MM.1S (cell line): ENCODE data around the gene CCDC200.

Experiments used
- DNase-seq: peaks from one replicate; pipeline ENCODE4 v3.0.0-alpha.2; 2015
- H2AFZ ChIP-seq: fragments of 300-600 bp; sonication (generic); 2 replicates; pipeline ENCODE4 v1.6.0; 2016; ENCODE audit warnings: antibody characterized with exemption, low read length
- H3F3A ChIP-seq: fragments of 300-600 bp; sonication (generic); 2 replicates; pipeline ENCODE4 v1.6.1; 2016; ENCODE audit warnings: mild to moderate bottlenecking, antibody characterized with exemption, low read length, moderate library complexity, mixed read lengths; ENCODE audit not compliant: insufficient read depth
- H3K27ac ChIP-seq: fragments of 300-600 bp; sonication (generic); 2 replicates; pipeline ENCODE4 v1.5.1; 2016; ENCODE audit warnings: mild to moderate bottlenecking, low read length
- H3K27me3 ChIP-seq: fragments of 300-600 bp; sonication (generic); replicated peaks from 2 replicates; pipeline ENCODE4 v1.6.0; 2016; ENCODE audit warnings: low read length; ENCODE audit not compliant: insufficient read depth
- H3K36me3 ChIP-seq: fragments of 300-600 bp; sonication (generic); replicated peaks from 2 replicates; pipeline ENCODE4 v1.6.1; 2016; ENCODE audit warnings: mild to moderate bottlenecking, low read length, mixed read lengths; ENCODE audit not compliant: insufficient read depth
- H3K4me1 ChIP-seq: fragments of 300-600 bp; sonication (generic); 2 replicates; pipeline ENCODE4 v1.6.1; 2016; ENCODE audit warnings: low read length, mixed read lengths
- H3K4me2 ChIP-seq: fragments of 300-600 bp; sonication (generic); 2 replicates; pipeline ENCODE4 v1.6.0; 2016; ENCODE audit warnings: low read depth, low read length
- H3K4me3 ChIP-seq: fragments of 300-600 bp; sonication (generic); 2 replicates; pipeline ENCODE4 v1.5.1; 2016; ENCODE audit warnings: low read length, mixed read lengths
- H3K79me2 ChIP-seq: fragments of 300-600 bp; sonication (generic); 2 replicates; pipeline ENCODE4 v1.6.1; 2016; ENCODE audit warnings: mixed run types, low read length, mixed read lengths
- H3K9ac ChIP-seq: fragments of 300-600 bp; sonication (generic); 2 replicates; pipeline ENCODE4 v1.6.1; 2016; ENCODE audit warnings: low read length, mixed read lengths
- H3K9me2 ChIP-seq: fragments of 300-600 bp; sonication (generic); replicated peaks from 2 replicates; pipeline ENCODE4 v1.6.1; 2016; ENCODE audit warnings: mild to moderate bottlenecking, low read length, mixed read lengths; ENCODE audit not compliant: insufficient read depth
- H3K9me3 ChIP-seq: fragments of 300-600 bp; sonication (generic); replicated peaks from 2 replicates; pipeline ENCODE4 v1.6.1; 2016; ENCODE audit warnings: mild to moderate bottlenecking, low read length, mixed read lengths; ENCODE audit not compliant: insufficient read depth
- H4K20me1 ChIP-seq: fragments of 300-600 bp; sonication (generic); 2 replicates; pipeline ENCODE4 v1.6.1; 2016; ENCODE audit warnings: mild to moderate bottlenecking, low read length, moderate library complexity, mixed read lengths; ENCODE audit not compliant: insufficient read depth
- CTCF ChIP-seq: fragments of 300-600 bp; sonication (generic); IDR thresholded peaks from 2 replicates; pipeline ENCODE4 v1.5.1; 2016; ENCODE audit warnings: antibody characterized with exemption, low read length, mixed read lengths
- EZH2 ChIP-seq: fragments of 300-600 bp; sonication (generic); optimal IDR thresholded peaks from 2 replicates; pipeline ENCODE3; 2017; ENCODE audit warnings: low read depth, mild to moderate bottlenecking, antibody characterized with exemption, low read length, mixed read lengths
- EZH2phosphoT487 ChIP-seq: fragments of 300-600 bp; sonication (generic); IDR thresholded peaks from 2 replicates; pipeline ENCODE4 v1.6.1; 2018; ENCODE audit warnings: antibody characterized with exemption, low read length

The CCDC200 gene

DNA sequence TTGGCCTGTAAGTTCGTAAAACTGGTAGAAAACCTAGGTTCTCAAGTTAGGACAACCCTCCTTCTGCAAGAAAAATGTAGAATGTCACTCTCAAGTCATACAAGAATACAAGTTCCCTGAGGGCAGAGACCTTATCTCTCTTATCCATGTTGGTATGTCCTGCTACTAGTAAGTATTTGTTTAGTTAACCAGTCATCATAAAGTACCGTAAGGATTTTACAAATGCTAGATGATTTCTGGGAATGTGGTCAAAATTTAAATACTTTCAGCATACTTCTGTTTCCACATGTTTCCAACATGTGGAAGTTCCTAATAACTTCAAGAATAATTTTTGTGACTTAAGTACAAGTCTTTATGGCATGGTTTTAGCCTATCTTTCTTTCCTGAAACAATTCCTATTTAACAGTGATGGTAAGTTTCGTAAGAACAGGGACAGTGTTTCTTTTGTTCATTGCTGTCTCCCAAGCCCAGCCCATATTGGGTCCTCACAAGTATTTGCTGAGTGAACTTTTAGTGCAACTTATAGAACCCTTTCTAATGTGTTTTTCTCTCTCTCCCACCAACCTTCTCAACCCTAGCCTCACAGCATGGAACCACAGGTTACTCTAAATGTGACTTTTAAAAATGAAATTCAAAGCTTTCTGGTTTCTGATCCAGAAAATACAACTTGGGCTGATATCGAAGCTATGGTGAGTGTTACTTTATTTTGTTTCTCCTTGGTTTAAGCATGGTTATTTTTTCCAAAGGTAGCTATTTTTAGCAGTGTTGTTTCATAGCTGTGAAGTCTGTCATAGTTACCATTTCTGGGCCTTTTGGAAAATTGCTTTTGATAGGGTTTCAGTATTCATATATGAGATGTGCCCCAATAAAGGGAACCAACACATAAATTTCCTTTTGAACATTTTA is 53.0 kb downstream of the CCDC200 start:
- no peak overlapping the region for H3K4me3 ChIP-seq
- no peak for TF ChIP-seq EZH2phosphoT487
- TF ChIP-seq EZH2 = no peak
- TF ChIP-seq CTCF = no peak
- no peaks in the 10 kb centered on the region for H4K20me1 ChIP-seq
- 0 out of 2 replicates have a peak overlapping the region, but pooled peaks have one; percentile 2 for H3K9ac ChIP-seq
- no peaks in the 10 kb centered on the region for H3K27me3 ChIP-seq
- peaks cover 21% of the 10 kb centered on the region for H3K4me1 ChIP-seq
- DNase-seq = no peak
- peak overlapping the region; percentile 16; the same call in 1 of the 2 replicates for H3K4me2 ChIP-seq
- H3K36me3 ChIP-seq = no peaks in the 10 kb centered on the region; the same call in 1 of the 2 replicates
- no peak overlapping the region for H2AFZ ChIP-seq
- H3K27ac ChIP-seq = peak overlapping the region; percentile 40; the same call in 1 of the 2 replicates
- H3K9me2 ChIP-seq = no peaks in the 10 kb centered on the region
- H3F3A ChIP-seq = peaks cover 20% of the 10 kb centered on the region; the same call in 1 of the 2 replicates
- H3K79me2 ChIP-seq = peaks cover 44% of the 10 kb centered on the region
- no peaks in the 10 kb centered on the region for H3K9me3 ChIP-seq

DNA sequence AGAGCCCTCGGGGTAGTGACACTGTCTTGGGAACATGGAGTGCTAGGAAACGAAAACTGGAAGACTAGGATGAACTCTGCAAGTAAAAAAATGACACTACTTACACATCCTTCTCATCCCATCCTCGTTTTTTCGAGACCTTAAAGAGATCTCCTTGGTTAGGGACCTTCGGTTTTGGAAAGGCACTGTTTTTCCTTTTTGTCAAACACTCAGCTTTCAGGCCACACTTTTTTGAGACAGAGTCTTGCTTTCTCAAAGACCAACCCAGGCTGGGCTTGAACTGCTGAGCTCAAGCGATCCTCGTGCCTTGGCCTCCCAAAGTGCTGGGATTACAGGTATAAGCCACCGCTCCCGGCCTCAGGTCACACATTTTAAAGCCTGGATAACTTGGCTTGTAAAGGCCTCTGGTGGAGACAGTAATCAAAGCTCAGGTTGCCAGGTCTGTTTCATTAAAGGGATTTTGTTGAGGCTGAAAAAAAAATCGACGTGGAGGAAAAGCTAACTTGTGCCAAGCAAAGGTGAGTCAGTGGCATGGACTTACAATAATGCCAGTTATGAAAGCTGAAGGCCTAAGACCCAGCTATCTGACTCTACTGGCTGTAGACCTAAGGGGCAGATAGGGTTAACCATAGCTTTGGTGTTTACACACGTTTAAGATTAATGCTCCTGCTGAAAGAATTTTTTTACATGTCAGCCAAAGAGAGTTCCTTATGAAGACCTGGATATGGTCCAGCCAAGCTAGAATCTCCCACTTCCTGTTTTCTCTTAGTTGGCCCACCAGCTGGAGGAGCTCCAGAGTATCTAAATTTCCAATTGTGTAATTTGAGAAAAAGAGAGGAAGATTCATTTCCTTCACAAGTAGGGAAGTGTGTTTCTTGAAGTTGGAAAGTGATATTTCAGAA is 56.6 kb downstream of the CCDC200 start:
- peak; percentile 11 for DNase-seq
- no peaks in the 10 kb centered on the region for H3K9me2 ChIP-seq
- H3K9ac ChIP-seq = peak overlapping the region; percentile 89
- H3K9me3 ChIP-seq = no peaks in the 10 kb centered on the region
- peaks cover 22% of the 10 kb centered on the region; the same call in 1 of the 2 replicates for H3F3A ChIP-seq
- H3K27ac ChIP-seq = peak overlapping the region; percentile 95
- no peaks in the 10 kb centered on the region for H3K27me3 ChIP-seq
- no peaks in the 10 kb centered on the region for H4K20me1 ChIP-seq
- peak overlapping the region; percentile 81 for H3K4me2 ChIP-seq
- peak overlapping the region; percentile 83 for H3K4me3 ChIP-seq
- peaks cover 21% of the 10 kb centered on the region for H3K4me1 ChIP-seq
- peak overlapping the region; percentile 58 for H2AFZ ChIP-seq
- TF ChIP-seq CTCF = no peak
- no peak for TF ChIP-seq EZH2
- no peak for TF ChIP-seq EZH2phosphoT487
- H3K79me2 ChIP-seq = peaks cover 64% of the 10 kb centered on the region
- no peaks in the 10 kb centered on the region for H3K36me3 ChIP-seq
